Stimulated activated CD8-positive, alpha-beta memory T cell treated with anti-CD3 and anti-CD28 coated beads, Interleukin-12 subunit alpha, Interleukin-12 subunit beta, amount 100 ng/mL, for 1 hour (primary cell): ENCODE data around the gene C14orf132.

Source experiments
- DNase-seq: peaks from one replicate; pipeline ENCODE4 v3.0.0-alpha.2; 2020; ENCODE audit warnings: low read depth

Gene C14orf132

DNA sequence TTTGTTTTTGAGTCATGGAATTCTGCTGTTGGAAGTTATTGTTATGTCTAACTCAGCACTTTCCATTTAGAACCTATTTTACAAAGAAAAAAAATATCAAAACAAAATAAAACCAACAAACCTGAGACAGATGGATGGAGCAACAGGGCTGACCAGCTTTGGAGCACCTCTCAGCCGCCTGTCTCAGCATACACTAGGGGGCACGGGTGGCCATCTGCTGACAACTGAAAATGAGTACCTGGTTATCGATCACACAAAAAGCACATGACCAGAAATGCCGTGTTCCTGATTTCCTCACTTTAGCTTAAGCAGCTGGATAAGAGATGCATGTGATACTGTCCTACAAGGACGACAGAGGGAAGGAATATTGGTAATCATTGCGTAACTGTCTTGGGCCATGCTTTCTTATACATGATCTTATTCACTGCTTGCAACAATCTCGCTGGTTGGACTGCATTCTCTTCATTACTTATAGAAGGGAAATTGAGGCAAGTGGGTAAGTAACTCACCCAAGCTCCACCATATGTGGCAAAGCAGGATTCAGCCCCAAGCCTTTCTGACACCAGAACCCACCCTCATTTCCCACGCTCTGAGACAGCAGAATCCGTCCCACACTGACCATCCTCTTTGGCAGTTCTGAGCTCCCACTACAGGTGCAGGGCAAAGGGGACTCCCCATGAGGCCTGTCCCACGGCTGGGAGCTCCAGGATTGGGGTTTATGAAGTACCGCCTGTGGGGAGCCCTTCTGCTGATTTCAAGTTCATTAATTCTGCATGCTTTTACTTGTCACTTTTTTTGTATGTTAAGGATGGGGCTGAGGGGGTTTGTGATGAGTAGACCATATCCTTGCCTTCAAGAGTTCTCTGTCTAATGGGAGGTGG is 43.5 kb downstream of the C14orf132 start:
- no peak for DNase-seq

DNA sequence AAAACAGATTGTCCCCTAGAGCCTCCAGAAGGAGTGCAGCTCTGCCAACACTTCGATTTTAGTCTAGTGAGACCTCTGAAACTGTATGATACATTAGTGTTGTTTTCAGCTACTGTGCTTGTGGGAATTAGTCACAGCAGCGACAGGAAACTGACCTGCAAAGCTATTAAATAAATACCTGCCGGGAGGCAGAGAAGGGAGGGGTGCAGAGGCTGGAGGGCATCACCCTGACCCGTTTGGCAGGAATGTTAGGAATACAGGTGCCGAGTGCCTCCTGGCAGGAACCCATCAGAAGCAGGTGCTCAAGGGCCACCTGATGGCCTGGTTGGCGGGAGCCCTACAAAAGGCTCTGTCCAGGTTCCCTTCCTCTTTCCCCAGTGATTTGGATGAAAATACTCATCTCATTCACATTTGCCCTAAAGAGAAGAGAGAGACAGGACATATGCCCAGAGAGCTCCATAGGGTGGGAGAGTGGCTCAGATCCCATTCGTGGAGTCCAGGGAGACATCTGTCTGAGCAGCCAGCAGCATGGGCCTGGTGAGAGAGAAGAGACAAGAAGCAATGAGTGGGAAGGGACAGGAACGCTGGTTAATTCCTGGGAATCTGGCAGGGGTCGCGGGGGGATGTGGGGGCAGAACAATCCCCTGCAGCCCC is 44.6 kb downstream of the C14orf132 start:
- DNase-seq = no peak

DNA sequence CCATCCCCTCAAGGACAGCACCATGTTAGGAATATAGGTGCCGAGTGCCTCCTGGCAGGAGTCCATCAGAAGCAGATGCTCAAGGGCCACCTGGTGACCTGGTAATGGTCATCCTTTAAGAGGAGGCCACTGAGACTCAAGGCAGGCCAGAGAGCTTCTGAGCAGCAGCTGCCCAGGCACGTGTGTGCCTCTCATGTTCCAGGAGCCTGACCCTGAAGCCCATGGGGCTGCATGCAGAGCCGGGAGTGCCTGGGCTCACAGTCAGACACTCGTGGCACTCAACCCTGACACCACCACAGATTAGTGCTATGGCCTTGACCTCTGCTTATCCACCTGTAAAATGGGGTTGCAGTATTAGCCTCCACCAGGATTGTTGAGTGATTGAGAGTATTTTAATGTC is 45.6 kb downstream of the C14orf132 start:
- DNase-seq = no peak

GRCh38 chr14:96085369-96085768 is 46.2 kb downstream of the C14orf132 start:
- DNase-seq = no peak

DNA sequence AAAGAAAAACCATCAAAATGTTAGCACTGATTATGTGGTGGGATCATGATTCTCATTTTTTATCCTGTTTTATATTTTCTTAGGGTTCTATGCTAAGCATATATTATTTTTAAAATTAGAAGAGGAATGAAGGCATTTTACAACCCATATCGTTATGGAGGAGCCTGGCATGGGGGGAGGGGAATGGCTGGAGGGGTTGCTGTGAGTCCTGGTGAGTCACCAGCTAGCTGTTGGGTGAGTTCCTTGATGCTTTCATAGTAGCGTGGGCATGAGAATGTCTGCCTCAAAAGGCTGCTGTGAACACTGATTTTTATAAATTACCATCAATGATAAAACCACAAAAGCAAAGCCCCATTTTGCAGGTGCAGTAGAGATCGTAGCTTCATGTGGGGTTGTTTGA is 46.9 kb downstream of the C14orf132 start:
- DNase-seq = no peak

DNA sequence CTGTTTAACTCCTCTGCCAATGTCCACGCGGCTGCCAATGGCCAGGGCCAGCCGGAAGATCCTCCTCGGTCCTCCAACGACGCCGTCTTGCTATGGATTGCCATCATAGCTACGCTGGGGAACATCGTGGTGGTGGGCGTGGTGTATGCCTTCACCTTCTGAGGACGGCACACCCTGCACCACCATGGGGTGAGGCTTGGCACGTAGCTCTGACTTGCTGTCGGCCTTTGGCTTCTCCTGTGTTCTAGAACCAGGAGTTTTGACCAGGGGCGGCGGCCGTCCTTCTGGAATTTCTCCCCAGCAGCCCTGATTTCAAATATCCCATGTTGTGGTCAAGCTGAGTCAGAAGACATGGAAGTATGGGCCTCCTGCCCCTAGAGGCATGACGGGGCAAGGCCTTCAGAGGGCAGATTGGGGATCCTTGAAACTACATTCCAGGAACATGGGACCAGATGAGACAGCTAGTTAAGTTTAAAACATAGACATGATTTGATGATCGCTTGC is 47.5 kb downstream of the C14orf132 start:
- no peak for DNase-seq

GRCh38 chr14:96088074-96088473 is 48.9 kb downstream of the C14orf132 start:
- DNase-seq = no peak

DNA sequence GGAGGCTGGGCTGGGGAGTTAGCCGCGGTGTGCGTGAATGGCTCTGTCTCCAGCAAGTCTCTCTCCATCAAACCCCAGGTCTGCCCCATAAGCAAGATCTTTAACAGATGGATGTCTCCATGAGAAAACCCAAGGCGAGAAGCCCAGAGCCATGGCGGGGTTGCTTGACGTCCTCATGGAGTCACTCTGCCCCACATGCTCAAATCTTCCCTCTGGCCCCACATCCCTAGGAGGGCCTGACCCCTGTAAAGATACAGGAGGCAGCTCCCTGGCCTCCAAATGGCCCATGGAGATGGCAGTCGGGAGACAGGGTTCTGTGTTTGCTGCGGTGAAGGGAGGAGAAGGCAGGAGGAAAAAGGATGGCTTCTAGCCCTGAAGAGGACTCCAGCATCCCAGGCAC is 49.3 kb downstream of the C14orf132 start:
- no peak for DNase-seq

- no peak for DNase-seq
Measured at GRCh38 chr14:96088911-96089310, 49.7 kb downstream of the C14orf132 start.

DNA sequence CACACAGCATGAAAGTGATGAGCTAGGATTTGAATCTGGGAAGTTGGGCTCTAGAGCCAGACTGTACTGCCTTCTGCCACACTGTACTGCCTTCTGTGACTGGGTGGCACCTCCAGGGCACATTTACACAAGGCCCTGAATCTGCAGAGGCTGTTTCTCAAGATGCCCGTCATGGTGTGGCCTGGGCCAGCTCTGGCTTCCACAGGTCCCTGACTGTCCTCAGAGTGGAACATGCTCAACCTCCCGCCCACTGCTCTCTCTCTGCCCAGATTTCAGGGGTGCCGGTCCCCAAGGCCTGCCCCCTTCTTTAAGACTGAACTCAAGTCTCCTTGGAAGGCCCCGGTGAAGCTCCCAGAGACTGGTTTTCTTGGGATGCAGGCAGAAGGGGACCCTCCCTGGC is 50.2 kb downstream of the C14orf132 start:
- DNase-seq = no peak

DNA sequence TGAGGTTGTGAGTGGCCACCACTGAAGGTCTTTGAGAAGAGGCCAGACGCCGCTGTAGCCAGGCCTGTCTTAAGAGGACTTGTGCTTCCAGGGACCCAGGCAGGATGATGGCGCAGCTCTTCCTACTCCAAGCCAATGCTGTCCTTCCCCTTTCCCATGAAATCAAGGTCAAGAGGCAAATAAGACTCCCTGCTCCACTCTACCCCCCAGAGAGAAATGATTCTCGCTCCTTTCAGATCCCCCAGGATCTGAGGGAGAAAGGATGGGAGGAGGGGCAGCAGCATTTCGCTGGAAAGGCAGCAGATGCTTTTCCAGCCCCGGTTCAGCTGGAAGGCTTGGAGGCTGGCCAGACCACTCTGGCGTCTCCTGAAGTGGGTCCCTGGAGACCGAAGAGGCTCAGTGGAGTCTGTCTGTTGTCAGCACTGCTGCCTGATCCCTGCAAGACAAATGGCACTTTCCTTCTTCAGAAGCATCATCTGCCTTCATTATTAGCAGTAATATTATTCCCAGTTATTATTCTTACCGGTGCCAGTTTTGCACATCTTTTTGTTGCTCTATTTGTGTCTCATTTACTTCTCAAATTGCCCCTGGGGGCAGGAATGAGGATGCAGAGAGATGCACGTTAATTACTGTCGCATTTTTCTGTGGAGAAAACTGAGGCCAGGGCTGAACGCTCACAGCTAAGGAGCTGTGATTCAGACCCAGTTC is 51.4 kb downstream of the C14orf132 start:
- no peak for DNase-seq

GRCh38 chr14:96091149-96091693 is 52.1 kb downstream of the C14orf132 start:
- no peak for DNase-seq

- DNase-seq = no peak
Measured at GRCh38 chr14:96091941-96092411, 52.8 kb downstream of the C14orf132 start.

DNA sequence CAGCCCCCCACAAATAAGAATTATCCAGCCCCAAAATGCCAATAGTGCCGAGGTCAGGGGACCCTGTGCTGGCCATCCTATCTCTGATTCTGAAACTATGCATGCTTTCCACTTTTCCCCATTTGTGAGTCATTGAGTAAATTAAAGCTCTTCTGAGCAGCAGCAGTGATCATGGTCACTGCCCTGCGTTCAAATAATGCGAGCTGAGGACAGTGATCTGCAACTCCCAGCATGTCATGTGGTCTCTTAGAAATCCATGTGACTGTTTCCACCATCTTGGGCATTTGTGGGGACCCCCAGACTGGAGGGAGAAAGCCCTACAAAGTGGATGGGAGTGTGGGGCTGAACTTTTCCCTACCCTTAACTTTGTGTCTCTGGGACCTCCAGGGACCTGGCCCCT is 53.8 kb downstream of the C14orf132 start:
- DNase-seq = no peak

DNA sequence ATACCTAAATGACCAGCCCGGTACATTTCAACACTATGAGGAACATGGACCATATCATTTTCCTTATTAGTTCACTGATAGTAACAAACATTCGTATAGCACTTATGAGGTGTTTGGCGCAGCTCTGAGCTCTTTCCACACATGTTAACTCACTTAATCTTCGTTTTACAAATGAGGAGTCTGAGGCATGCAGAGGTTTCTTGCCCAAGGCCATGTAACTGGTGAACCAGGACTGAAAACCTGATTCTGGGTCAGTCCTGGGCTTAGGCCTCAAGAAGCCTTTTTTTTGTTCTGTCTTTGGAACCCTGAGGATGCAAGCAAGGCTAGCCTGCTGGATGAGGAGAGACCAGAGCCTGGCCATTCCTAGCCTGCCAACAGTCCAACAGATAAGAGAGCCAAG is 55.0 kb downstream of the C14orf132 start:
- DNase-seq = no peak

GRCh38 chr14:96094656-96095055 is 55.5 kb downstream of the C14orf132 start:
- no peak for DNase-seq

GRCh38 chr14:96095058-96095457 is 55.9 kb downstream of the C14orf132 start:
- no peak for DNase-seq

- no peak for DNase-seq
Measured at GRCh38 chr14:96095581-96096476, 56.7 kb downstream of the C14orf132 start.

GRCh38 chr14:96096639-96097610 is 57.8 kb downstream of the C14orf132 start:
- DNase-seq = no peak

DNA sequence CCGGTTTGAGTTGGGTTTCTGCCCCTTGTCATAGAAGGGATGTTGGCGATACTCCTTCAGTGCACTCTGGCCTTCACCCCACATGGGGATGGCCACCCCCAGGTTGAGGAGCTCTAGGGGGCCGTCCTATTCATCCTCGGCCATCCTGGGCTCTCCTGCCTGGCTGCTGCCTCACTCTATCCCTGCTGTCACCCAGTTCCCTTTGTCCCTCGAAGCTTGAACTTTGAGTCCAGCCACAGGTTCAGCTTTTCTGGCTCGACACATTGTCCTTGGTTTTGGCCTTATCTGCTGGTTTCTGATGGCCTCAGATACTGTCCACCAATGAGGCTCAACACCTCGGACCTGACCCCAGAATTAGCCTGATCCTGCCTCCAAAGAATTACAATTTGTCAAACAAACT is 58.6 kb downstream of the C14orf132 start:
- no peak for DNase-seq
